SH-SY5Y (cell line): ENCODE data around the gene AXIN1.

Source experiments
- GATA2 ChIP-seq: IDR thresholded peaks from 2 replicates; pipeline ENCODE4 v1.6.1; 2011; ENCODE audit warnings: mild to moderate bottlenecking, low read depth, low read length
- GATA3 ChIP-seq: IDR thresholded peaks from 2 replicates; pipeline ENCODE4 v1.6.1; 2011; ENCODE audit warnings: low read depth, mild to moderate bottlenecking, low read length, moderate library complexity

The AXIN1 gene

GRCh38 chr16:290015-290680 lies 62.4 kb downstream of the AXIN1 start:
- TF ChIP-seq GATA3, result no peak
- no peak for TF ChIP-seq GATA2

- TF ChIP-seq GATA2 (no peak), GATA3 (no peak)
These were observed 63.0 kb downstream of the AXIN1 start for GRCh38 chr16:289395-289997.

- no peak for TF ChIP-seq GATA3
- TF ChIP-seq GATA2, result no peak
These were observed 64.3 kb downstream of the AXIN1 start for GRCh38 chr16:287981-288920.

GRCh38 chr16:287298-287811 lies 65.2 kb downstream of the AXIN1 start:
- TF ChIP-seq GATA3, result no peak

- TF ChIP-seq GATA2 (no peak), GATA3 (no peak)
These were observed 65.8 kb downstream of the AXIN1 start for GRCh38 chr16:286491-287297.

- TF ChIP-seq GATA2, result no peak
- TF ChIP-seq GATA3, result no peak
These were observed 67.1 kb downstream of the AXIN1 start for GRCh38 chr16:285146-286055.

GRCh38 chr16:284204-285120 lies 68.1 kb downstream of the AXIN1 start:
- TF ChIP-seq GATA3, result no peak
- no peak for TF ChIP-seq GATA2

GRCh38 chr16:283033-283805 lies 69.3 kb downstream of the AXIN1 start, which contains the start of gene PDIA2:
TSS of gene PDIA2 (plus strand) at chr16:283164. CDS start at chr16:283170, 6 bp downstream.
- TF ChIP-seq GATA2, result no peak
- TF ChIP-seq GATA3, result no peak

- TF ChIP-seq GATA2, result no peak
- TF ChIP-seq GATA3, result no peak
These were observed 70.0 kb downstream of the AXIN1 start for GRCh38 chr16:282491-282890.

GRCh38 chr16:281660-282255 lies 70.8 kb downstream of the AXIN1 start:
- no peak for TF ChIP-seq GATA3
- no peak for TF ChIP-seq GATA2
